ENCODE measurements around the gene GPHB5. TPM values are rescaled to one million over a fixed set of nuclear protein-coding genes. Genes with fewer than 3 reads are reported as not detected.

The GPHB5 gene
- total RNA-seq, result not detected in 2 replicates
- long read RNA-seq, result 0 reads

DNA sequence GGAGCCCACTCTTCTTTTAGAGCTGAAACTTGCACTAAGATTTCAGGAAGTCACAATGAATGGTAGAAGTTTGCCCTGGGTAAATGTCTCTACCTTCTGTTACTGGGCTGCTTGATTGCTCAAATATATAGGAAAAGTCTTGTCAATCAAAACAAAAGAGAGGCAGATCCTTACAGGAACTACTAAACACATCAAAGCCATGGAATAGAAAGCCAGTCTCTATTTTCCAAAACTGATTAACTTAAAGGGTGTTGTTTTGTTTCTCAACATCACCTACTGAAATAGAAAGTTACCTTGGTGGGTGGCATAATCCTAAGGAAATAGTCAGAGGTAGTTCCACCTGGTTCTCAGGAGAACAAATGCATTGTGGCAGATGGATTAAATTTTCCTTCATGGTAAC, at the start of gene GPHB5:
TSS of gene GPHB5 (minus strand) at position 101 of the 400 bp plus-strand sequence. CDS start 1,086 bp downstream, outside the sequence.
- no peaks in the 10 kb centered on the region for H3K9me3 Mint-ChIP-seq (ENCODE audit: low read depth)
- TF ChIP-seq CTCF (IDR thresholded peaks at IDR 0.05; ENCODE audit: unreplicated experiment), result no peak
- no peaks in the 10 kb centered on the region for H3K36me3 Mint-ChIP-seq (ENCODE audit: insufficient read depth)
- H3K27me3 Mint-ChIP-seq, result peaks cover 4% of the 10 kb centered on the region
- no peak within 1 kb of the TSS for H3K27ac Mint-ChIP-seq
- no peak for DNase-seq (ENCODE audit: low spot score, unreplicated experiment)
- H3K4me1 Mint-ChIP-seq (ENCODE audit: low read depth), result peaks cover 13% of the 10 kb centered on the region
- no peak within 1 kb of the TSS for H3K4me3 Mint-ChIP-seq (ENCODE audit: low read depth)

- no peak overlapping the region for H3K4me3 Mint-ChIP-seq (ENCODE audit: low read depth)
- peaks cover 19% of the 10 kb centered on the region for H3K36me3 Mint-ChIP-seq (ENCODE audit: insufficient read depth)
- H3K27ac Mint-ChIP-seq, result no peak overlapping the region
- TF ChIP-seq CTCF (IDR thresholded peaks at IDR 0.05; ENCODE audit: unreplicated experiment), result no peak
- DNase-seq (ENCODE audit: low spot score, unreplicated experiment), result no peak
- H3K27me3 Mint-ChIP-seq, result no peaks in the 10 kb centered on the region
- peaks cover 15% of the 10 kb centered on the region for H3K9me3 Mint-ChIP-seq (ENCODE audit: low read depth)
- H3K4me1 Mint-ChIP-seq (ENCODE audit: low read depth), result peaks cover 7% of the 10 kb centered on the region
Measured at GRCh38 chr14:63367742-63368364, 49.1 kb upstream of the GPHB5 start.

DNA sequence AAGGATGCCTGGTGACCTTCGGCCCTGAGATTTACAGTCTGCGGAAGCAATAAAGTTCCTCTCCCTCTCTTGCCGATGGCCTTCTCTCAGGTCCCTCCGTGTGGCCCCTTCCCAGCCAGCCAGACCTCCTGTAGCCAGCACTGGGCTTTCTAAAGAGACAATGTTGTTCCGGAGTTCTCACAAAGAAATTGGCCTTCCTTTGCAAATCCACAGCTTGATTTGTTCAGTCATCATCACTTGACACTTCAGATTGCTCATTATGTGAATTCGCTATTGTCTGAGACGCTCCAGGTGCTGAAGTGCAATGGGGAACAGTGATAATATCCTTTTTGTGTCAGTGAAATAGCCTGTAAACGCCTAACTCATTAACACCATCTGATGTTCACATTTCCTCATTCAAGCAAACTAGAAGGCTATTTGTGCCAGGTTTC, 43.7 kb upstream of the GPHB5 start:
- Mint-ChIP-seq H3K27me3 (no peaks in the 10 kb centered on the region), H3K4me1 (ENCODE audit: low read depth) (peaks cover 18% of the 10 kb centered on the region), H3K36me3 (ENCODE audit: insufficient read depth) (peaks cover 9% of the 10 kb centered on the region), H3K9me3 (ENCODE audit: low read depth) (peaks cover 15% of the 10 kb centered on the region), H3K27ac (peak overlapping the region; percentile 76), H3K4me3 (ENCODE audit: low read depth) (no peak overlapping the region)
- no peak for TF ChIP-seq CTCF (IDR thresholded peaks at IDR 0.05; ENCODE audit: unreplicated experiment)
- no peak for DNase-seq (ENCODE audit: low spot score, unreplicated experiment)

DNA sequence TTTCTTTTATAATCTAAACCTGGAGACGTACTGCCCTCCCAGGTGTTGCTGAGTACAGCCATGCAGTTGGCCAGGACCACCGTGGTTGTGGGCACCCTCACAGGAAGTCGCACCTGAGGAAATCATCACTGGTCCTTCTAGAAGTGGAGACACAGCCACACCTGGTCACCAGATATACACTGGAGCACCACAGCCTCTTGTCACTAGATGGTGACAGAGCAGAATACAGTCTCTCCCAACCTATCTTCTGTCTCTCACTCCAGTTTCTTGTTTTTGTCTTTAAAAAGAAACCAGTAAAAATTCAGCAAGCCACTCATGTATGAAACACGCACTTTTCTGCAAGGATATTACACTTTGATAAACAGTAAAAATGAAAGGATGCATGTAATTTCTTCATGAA, 43.1 kb upstream of the GPHB5 start:
- peak overlapping the region; percentile 76 for H3K27ac Mint-ChIP-seq
- TF ChIP-seq CTCF (IDR thresholded peaks at IDR 0.05; ENCODE audit: unreplicated experiment), result no peak
- H3K9me3 Mint-ChIP-seq (ENCODE audit: low read depth), result peaks cover 15% of the 10 kb centered on the region
- peaks cover 9% of the 10 kb centered on the region for H3K36me3 Mint-ChIP-seq (ENCODE audit: insufficient read depth)
- peaks cover 18% of the 10 kb centered on the region for H3K4me1 Mint-ChIP-seq (ENCODE audit: low read depth)
- no peaks in the 10 kb centered on the region for H3K27me3 Mint-ChIP-seq
- no peak overlapping the region for H3K4me3 Mint-ChIP-seq (ENCODE audit: low read depth)
- no peak for DNase-seq (ENCODE audit: low spot score, unreplicated experiment)

GRCh38 chr14:63357841-63358240, 39.1 kb upstream of the GPHB5 start:
- Mint-ChIP-seq H3K27me3 (no peaks in the 10 kb centered on the region), H3K9me3 (ENCODE audit: low read depth) (no peaks in the 10 kb centered on the region), H3K4me3 (ENCODE audit: low read depth) (no peak overlapping the region), H3K4me1 (ENCODE audit: low read depth) (peaks cover 11% of the 10 kb centered on the region), H3K27ac (no peak overlapping the region), H3K36me3 (ENCODE audit: insufficient read depth) (no peaks in the 10 kb centered on the region)
- no peak for TF ChIP-seq CTCF (IDR thresholded peaks at IDR 0.05; ENCODE audit: unreplicated experiment)
- DNase-seq (ENCODE audit: low spot score, unreplicated experiment), result no peak

Measured in progenitor cell of endocrine pancreas (in vitro differentiated cells).